K562 (cell line): Measurements from ENCODE around the gene ATP6V0A1. TPM values are rescaled to one million over a fixed set of nuclear protein-coding genes. Genes with fewer than 3 reads are reported as not detected.

Experiments
- ATAC-seq: fragments of 200-7000 bp; cut with Tn5 transposase; 3 replicates; pipeline ENCODE4 v1.9.1; 2020; ENCODE audit warnings: moderate library complexity
- BruUV-seq: library from RNA; stranded (reverse); fragments of 400-500 nt; replicated peaks from 2 replicates; lab custom pipeline; 2021; lab: Mats Ljungman, UMichigan
- CTCF ChIA-PET: fragments of 300-600 bp; formaldehyde crosslinking; extraction: SDS; loops from one replicate; lab custom pipeline; 2021; ENCODE audit warnings: low intra/inter-chr PET ratio; lab: Yijun Ruan, JAX
- POLR2A ChIA-PET: fragments of 300-600, 350-650 bp; sonication (Branson Sonifier 250); formaldehyde crosslinking; extraction: SDS; loops from one replicate; lab custom pipeline; 2021; ENCODE audit warnings: antibody characterized with exemption, inconsistent platforms; lab: Yijun Ruan, JAX
- DNase-seq, 4 experiments: peaks; one replicate each; pipeline versions ENCODE4 v3.0.0 to v3.0.0-alpha.2; 2011 to 2018; ENCODE audit warnings: low spot score in 3 of 4, mixed read lengths in 3 of 4; ENCODE audit errors: extremely low read depth in 1 of 4
- FAIRE-seq: peaks from 2 replicates; lab custom pipeline; 2011; peaks lifted over from hg19 to GRCh38; lab: Jason Lieb, UNC
- H2AFZ ChIP-seq: 2 replicates; pipeline ENCODE4 v1.6.0; 2011; ENCODE audit warnings: low read depth, low read length, control low read depth, inconsistent platforms
- H3K27ac ChIP-seq: fragments of 200-600 bp; 3 replicates; pipeline ENCODE4 v1.8.0; 2011; ENCODE audit warnings: low read depth, mild to moderate bottlenecking, control low read depth, inconsistent platforms, low read length, moderate library complexity, mixed read lengths; ENCODE audit errors: extremely low read depth
- H3K27me3 ChIP-seq, 2 experiments: fragments of 300-600 bp in 1 of 2; 2 replicates in 1 of 2; 3 replicates in 1 of 2; pipeline versions ENCODE4 v1.6.0 to v1.8.0; 2011; ENCODE audit warnings: inconsistent platforms in 2 of 2, low read length in 2 of 2, mild to moderate bottlenecking in 1 of 2, mixed read lengths in 1 of 2, moderate library complexity in 1 of 2; ENCODE audit not compliant: control insufficient read depth in 2 of 2, insufficient read depth in 2 of 2
- H3K36me3 ChIP-seq: fragments of 300-600 bp; 3 replicates; pipeline ENCODE4 v1.8.0; 2011; ENCODE audit warnings: mild to moderate bottlenecking, low read length, inconsistent platforms; ENCODE audit not compliant: control insufficient read depth, insufficient read depth
- H3K4me1 ChIP-seq, 2 experiments: fragments of 200-600 bp in 1 of 2; replicated peaks in 1 of 2; 2 replicates in 1 of 2; 3 replicates in 1 of 2; pipeline versions ENCODE4 v1.5.1 to v1.8.0; 2011; ENCODE audit warnings: inconsistent platforms in 2 of 2, low read length in 2 of 2, mild to moderate bottlenecking in 1 of 2, mixed read lengths in 1 of 2, moderate library complexity in 1 of 2; ENCODE audit not compliant: control insufficient read depth in 2 of 2, insufficient read depth in 2 of 2
- H3K4me2 ChIP-seq: 2 replicates; pipeline ENCODE4 v1.6.1; 2011; ENCODE audit warnings: low read length, control low read depth, inconsistent platforms, mixed read lengths; ENCODE audit not compliant: insufficient read depth
- H3K4me3 ChIP-seq: fragments of 200-600 bp; sonication (generic), shearing (Covaris generic); 2 replicates; pipeline ENCODE4 v1.5.1; 2016; ENCODE audit warnings: control low read depth, inconsistent platforms
- H3K79me2 ChIP-seq: fragments of 200-600 bp; 3 replicates; pipeline ENCODE4 v1.8.0; 2011; ENCODE audit warnings: low read length, inconsistent platforms; ENCODE audit not compliant: control insufficient read depth, insufficient read depth
- H3K9ac ChIP-seq, 2 experiments: 2 replicates each; pipeline versions ENCODE4 v1.6.0 to v1.6.1; 2011; ENCODE audit warnings: low read depth in 2 of 2, low read length in 2 of 2, control low read depth in 1 of 2, inconsistent platforms in 1 of 2, mild to moderate bottlenecking in 1 of 2, mixed read lengths in 1 of 2; ENCODE audit not compliant: insufficient read depth in 1 of 2
- H3K9me1 ChIP-seq: one replicate; pipeline ENCODE4 v1.6.0; 2011; ENCODE audit warnings: inconsistent platforms, mild to moderate bottlenecking, low read length, moderate library complexity; ENCODE audit not compliant: control insufficient read depth, insufficient read depth
- H3K9me3 ChIP-seq: replicated peaks from 2 replicates; pipeline ENCODE4 v1.5.1; 2011; ENCODE audit warnings: low read depth, low read length, inconsistent platforms; ENCODE audit not compliant: control insufficient read depth, insufficient read depth
- H4K20me1 ChIP-seq: replicated peaks from 2 replicates; pipeline ENCODE4 v1.6.1; 2011; ENCODE audit warnings: low read length, inconsistent platforms, mixed read lengths; ENCODE audit not compliant: control insufficient read depth, insufficient read depth
- DACH1 ChIP-seq: fragments of 450-650 bp; IDR thresholded peaks from 2 replicates; pipeline ENCODE4 v1.6.1; 2018; ENCODE audit not compliant: partially characterized antibody
- ETV1 ChIP-seq: fragments of 450-650 bp; conservative IDR thresholded peaks from 2 replicates; pipeline ENCODE4 v1.6.1; 2016; ENCODE audit warnings: missing genetic modification characterization, control low read depth, low read depth, missing compliant biosample characterization
- NELFE ChIP-seq: IDR thresholded peaks from 2 replicates; pipeline ENCODE4 v1.6.1; 2011; ENCODE audit warnings: mild to moderate bottlenecking; ENCODE audit not compliant: insufficient read depth, insufficient read length
- WGBS: fragments of 100-300 bp; shearing (Covaris generic); methylation state at CpG from one replicate; pipeline ENCODE4 v1.1.6; 2016; ENCODE audit warnings: low coverage, mixed read lengths; ENCODE audit not compliant: insufficient coverage; ENCODE audit errors: missing lambda C conversion rate; 5-methylcytosine and 5-hydroxymethylcytosine counted together
- in situ Hi-C: fragments of 300-500 bp; cut with MboI; formaldehyde crosslinking; loops from 4 replicates; pipeline ENCODE4 v1.15.0; 2018; ENCODE audit warnings: inconsistent platforms, mixed read lengths
- intact Hi-C: fragments of 100-400 bp; cut with micrococcal nuclease; formaldehyde crosslinking; loops from 2 replicates; pipeline ENCODE4 v1.14.2; 2022
- polyA plus RNA-seq, 8 experiments: library from polyadenylated mRNA; depleted of rRNA in 4 of 8; stranded (reverse) in 5 of 8; unstranded in 3 of 8; fragments of >200 nt; fragmentation: Nextera tagmentation in 2 of 8; fragmentation: Illumina TruSeq in 1 of 8; extraction: Ambion mirVana in 2 of 8; extraction: Trizol in 1 of 8; gene quantifications; 2 replicates each; pipeline versions ENCODE4 v1.2.1 to v1.2.3, GENCODE V29; 2011 to 2014; ENCODE audit warnings: inconsistent platforms in 1 of 8, missing spikeins in 1 of 8
- total RNA-seq, 7 experiments: library from RNA; depleted of rRNA in 6 of 7; stranded (reverse); fragments of >200 nt in 6 of 7; fragmentation: Illumina TruSeq in 2 of 7; extraction: Trizol in 2 of 7; gene quantifications; 2 replicates each; pipeline versions ENCODE4 v1.2.1 to v1.2.3, GENCODE V29; 2011 to 2021; ENCODE audit warnings: low replicate concordance in 1 of 7
- TF ChIP-seq, protein P1 (sequence below): fragments of 200-800 bp; sonication (Bioruptor generic); IDR thresholded peaks from 2 replicates; pipeline ENCODE4 v1.6.1; 2017; ENCODE audit warnings: missing genetic modification characterization, missing compliant biosample characterization
- TF ChIP-seq, protein P2 (sequence below), 2 experiments: fragments of 450-650 bp in 1 of 2; sonication (generic) in 1 of 2; formaldehyde crosslinking in 1 of 2; IDR thresholded peaks; 2 replicates each; pipeline versions ENCODE4 v1.7.1 to v1.9.0; 2016 to 2022; ENCODE audit warnings: inconsistent platforms in 1 of 2, mild to moderate bottlenecking in 1 of 2, missing genetic modification reagents in 1 of 2
- TF ChIP-seq, protein P3 (sequence below): sonication (generic); formaldehyde crosslinking; IDR thresholded peaks from 2 replicates; pipeline ENCODE4 v1.8.1; 2023; ENCODE audit warnings: mild to moderate bottlenecking, missing genetic modification reagents

ATP6V0A1 gene
- total and polyA plus RNA-seq, 9 of the 15 experiments (the other 6 are each of a cell fraction or from before 2014, with no cell fraction given), result 11.8 to 158 (median 75.5) TPM

DNA sequence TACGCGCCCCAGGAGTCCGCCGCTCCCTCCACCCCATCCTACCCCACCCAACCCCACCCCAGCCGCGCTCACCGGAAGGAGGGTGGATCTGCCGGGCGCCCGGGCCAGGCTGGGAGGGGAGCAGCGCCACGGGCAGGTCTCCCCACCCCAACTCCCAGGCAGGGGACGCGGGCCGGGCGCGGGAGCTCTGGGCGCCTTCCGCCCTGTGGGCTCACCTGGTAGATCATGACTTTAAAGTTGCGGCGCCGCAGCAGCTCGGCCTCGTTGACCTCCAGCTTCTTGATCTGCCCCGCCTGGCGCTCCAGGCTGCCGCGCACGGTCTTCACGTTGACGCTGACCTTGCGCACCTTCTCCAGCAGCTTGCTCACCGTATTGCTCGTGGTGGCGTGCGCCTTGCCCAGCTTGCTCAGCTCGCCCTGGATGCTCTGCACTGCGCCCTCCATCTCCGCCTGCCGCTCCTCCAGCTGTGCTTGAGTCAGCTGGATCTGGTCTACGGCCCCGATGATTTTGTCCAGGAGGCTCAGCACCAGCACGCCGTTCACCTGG, 36.2 kb upstream of the ATP6V0A1 start:
- in situ Hi-C loops, result loop anchor here (5.0 kb wide), 1 partner anchor 105 kb away; no protein-coding TSS in a partner anchor
- peaks cover 21 to 33% of the 10 kb centered on the region in 2 experiments; a peak in 4 of 5 replicates for H3K4me1 ChIP-seq
- H3K4me3 ChIP-seq, result peak overlapping the region; percentile 64
- H3K9me1 ChIP-seq, result no peaks in the 10 kb centered on the region
- peak overlapping the region; percentile 71 for H3K27ac ChIP-seq
- TSS peak; percentile 82 for BruUV-seq
- ATAC-seq, result peak; percentile 71
- peaks cover 30% of the 10 kb centered on the region; the same call in 2 of the 3 replicates for H3K36me3 ChIP-seq
- ChIA-PET CTCF (no interaction called here), POLR2A (interaction anchor here (0.5 to 2.2 kb wide), 16 partner anchors 8 to 703 kb away, joined by 3 to 10 read pairs (median 4); partner anchors contain the start of gene BRCA1)
- H2AFZ ChIP-seq, result peak overlapping the region; percentile 66
- intact Hi-C loops, result loop anchor here (2.0 kb wide), 1 partner anchor 36 kb away; the partner anchor contains the start of gene ATP6V0A1
- peak; percentile 64 to 80 (median 71) for DNase-seq
- WGBS, result under 1% methylated on average over 32 of the region's 44 CpGs
- peak overlapping the region; percentile 77 to 97 for H3K9ac ChIP-seq
- FAIRE-seq, result no peak
- no peaks in the 10 kb centered on the region for H3K9me3 ChIP-seq
- peaks cover 12% of the 10 kb centered on the region; the same call in 1 of the 2 replicates for H4K20me1 ChIP-seq
- peak overlapping the region; percentile 93 for H3K4me2 ChIP-seq
- H3K27me3 ChIP-seq, result no peaks in the 10 kb centered on the region
- peaks cover 54% of the 10 kb centered on the region for H3K79me2 ChIP-seq
- TF ChIP-seq, protein P1, sequence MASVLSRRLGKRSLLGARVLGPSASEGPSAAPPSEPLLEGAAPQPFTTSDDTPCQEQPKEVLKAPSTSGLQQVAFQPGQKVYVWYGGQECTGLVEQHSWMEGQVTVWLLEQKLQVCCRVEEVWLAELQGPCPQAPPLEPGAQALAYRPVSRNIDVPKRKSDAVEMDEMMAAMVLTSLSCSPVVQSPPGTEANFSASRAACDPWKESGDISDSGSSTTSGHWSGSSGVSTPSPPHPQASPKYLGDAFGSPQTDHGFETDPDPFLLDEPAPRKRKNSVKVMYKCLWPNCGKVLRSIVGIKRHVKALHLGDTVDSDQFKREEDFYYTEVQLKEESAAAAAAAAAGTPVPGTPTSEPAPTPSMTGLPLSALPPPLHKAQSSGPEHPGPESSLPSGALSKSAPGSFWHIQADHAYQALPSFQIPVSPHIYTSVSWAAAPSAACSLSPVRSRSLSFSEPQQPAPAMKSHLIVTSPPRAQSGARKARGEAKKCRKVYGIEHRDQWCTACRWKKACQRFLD (CRISPR knock-in tag), result 0 out of 2 replicates have a peak, but pooled peaks have one; percentile 44
- TF ChIP-seq ETV1 (tag), result no peak
- TF ChIP-seq, protein P2, sequence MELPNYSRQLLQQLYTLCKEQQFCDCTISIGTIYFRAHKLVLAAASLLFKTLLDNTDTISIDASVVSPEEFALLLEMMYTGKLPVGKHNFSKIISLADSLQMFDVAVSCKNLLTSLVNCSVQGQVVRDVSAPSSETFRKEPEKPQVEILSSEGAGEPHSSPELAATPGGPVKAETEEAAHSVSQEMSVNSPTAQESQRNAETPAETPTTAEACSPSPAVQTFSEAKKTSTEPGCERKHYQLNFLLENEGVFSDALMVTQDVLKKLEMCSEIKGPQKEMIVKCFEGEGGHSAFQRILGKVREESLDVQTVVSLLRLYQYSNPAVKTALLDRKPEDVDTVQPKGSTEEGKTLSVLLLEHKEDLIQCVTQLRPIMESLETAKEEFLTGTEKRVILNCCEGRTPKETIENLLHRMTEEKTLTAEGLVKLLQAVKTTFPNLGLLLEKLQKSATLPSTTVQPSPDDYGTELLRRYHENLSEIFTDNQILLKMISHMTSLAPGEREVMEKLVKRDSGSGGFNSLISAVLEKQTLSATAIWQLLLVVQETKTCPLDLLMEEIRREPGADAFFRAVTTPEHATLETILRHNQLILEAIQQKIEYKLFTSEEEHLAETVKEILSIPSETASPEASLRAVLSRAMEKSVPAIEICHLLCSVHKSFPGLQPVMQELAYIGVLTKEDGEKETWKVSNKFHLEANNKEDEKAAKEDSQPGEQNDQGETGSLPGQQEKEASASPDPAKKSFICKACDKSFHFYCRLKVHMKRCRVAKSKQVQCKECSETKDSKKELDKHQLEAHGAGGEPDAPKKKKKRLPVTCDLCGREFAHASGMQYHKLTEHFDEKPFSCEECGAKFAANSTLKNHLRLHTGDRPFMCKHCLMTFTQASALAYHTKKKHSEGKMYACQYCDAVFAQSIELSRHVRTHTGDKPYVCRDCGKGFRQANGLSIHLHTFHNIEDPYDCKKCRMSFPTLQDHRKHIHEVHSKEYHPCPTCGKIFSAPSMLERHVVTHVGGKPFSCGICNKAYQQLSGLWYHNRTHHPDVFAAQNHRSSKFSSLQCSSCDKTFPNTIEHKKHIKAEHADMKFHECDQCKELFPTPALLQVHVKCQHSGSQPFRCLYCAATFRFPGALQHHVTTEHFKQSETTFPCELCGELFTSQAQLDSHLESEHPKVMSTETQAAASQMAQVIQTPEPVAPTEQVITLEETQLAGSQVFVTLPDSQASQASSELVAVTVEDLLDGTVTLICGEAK (IDR thresholded peaks at IDR 0.05), result peak; percentile 38; the same call in 1 of the 2 replicates
- TF ChIP-seq, protein P2 (CRISPR knock-in tag; IDR thresholded peaks at IDR 0.05), result no peak
- TF ChIP-seq, protein P3, sequence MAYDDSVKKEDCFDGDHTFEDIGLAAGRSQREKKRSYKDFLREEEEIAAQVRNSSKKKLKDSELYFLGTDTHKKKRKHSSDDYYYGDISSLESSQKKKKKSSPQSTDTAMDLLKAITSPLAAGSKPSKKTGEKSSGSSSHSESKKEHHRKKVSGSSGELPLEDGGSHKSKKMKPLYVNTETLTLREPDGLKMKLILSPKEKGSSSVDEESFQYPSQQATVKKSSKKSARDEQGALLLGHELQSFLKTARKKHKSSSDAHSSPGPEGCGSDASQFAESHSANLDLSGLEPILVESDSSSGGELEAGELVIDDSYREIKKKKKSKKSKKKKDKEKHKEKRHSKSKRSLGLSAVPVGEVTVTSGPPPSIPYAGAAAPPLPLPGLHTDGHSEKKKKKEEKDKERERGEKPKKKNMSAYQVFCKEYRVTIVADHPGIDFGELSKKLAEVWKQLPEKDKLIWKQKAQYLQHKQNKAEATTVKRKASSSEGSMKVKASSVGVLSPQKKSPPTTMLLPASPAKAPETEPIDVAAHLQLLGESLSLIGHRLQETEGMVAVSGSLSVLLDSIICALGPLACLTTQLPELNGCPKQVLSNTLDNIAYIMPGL (CRISPR knock-in tag), result 0 out of 2 replicates have a peak, but pooled peaks have one; percentile 47
- TF ChIP-seq DACH1, result peak; percentile 74
- no peak for TF ChIP-seq NELFE
